Muscle of arm (tissue), 12 donors: Measurements from ENCODE around the gene NXPH3. TPM values are rescaled to one million over a fixed set of nuclear protein-coding genes. Genes with fewer than 3 reads are reported as not detected.
"Not testable (repeated sequence)": the region's sequence is repeated elsewhere in the genome, so short reads cannot be mapped to it uniquely, and the experiment has no call there.

ENCODE experiments used
- DNase-seq: peaks from one replicate; pipeline ENCODE4 v3.0.0-alpha.2; 2013
- polyA plus RNA-seq, 12 donors: library from polyadenylated mRNA; unstranded; fragments of 120-200 nt; gene quantifications; one replicate each; pipeline ENCODE4 v1.2.1, GENCODE V29; 2013; ENCODE audit not compliant: insufficient read length in 12 of 12

Gene NXPH3
- polyA plus RNA-seq, 12 donors = 1.1 to 1.9 (median 1.3) TPM; not detected in 2

- no peak for DNase-seq
These were observed 23.5 kb upstream of the NXPH3 start for GRCh38 chr17:49552070-49552751.

DNA sequence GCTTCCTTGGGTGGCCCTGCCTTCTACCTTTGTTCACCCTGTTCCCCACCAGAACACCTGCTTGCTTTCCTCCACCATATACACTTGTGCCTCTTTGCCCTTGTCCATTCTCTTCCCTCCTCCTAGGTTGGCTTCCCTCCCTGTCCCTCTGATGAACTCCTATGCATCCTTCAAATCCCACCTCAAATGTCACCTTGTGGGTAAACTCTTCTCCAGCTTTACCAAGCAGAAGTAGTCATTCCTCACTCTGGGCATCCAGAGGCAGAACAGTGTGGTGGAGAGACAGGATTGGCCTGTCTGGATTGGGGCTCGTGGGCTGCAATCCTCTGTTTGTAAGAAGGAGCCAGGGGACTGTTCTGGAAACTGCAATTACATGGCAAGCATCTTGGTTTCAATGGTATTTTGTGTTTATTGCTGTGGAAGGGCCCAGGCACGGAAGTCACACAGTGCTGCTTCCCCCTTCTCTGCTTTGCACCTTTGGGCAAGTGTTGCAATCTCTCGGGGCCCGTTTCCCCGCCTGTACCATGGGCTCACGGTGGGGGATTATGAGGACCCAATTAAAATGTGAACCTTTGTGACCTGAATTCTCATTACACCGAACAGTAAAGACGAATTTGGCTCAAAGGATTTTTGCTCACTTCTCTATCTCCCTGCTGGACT is 21.9 kb upstream of the NXPH3 start:
- DNase-seq = no peak

DNA sequence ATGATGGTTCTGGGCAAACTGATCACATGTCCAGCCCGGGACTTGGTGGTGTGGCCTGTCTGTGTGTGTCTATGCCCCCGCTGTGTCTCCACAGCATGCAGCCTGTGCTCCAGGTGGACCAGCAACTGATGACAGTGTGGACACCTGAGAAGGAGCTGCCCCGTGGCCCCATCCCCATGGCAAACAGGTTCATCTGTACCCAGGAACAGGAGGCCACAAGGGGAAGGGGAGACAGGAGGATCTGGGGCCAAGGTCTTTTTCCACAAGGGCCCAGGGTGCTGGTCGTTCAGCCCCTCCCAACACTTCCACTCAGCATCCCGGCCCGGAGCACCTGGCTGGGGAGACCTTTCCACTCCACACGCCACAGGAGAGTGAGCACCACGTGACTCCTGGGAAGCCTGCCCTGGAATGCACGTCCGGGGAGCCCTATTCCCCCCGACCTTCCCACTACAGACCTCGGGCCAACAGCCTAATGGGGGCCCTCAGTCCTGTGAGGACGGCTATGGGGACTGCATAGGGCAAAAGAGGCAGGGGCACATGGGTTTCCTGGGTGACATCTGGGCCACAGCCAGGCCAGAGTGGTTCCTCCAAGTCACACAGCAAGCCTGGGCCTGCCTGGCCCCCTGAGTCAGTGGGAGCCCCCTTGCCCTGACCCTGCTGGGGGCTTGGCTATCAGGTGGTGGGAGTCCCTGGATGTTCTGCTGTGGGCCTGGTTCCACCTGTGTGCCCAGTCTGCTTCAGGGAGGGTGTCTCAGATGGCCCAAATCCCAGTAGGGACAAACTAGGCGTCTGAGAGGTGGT is 20.8 kb upstream of the NXPH3 start:
- DNase-seq = no peak

- no peak for DNase-seq
These were observed 20.0 kb upstream of the NXPH3 start for GRCh38 chr17:49555495-49556222.

DNA sequence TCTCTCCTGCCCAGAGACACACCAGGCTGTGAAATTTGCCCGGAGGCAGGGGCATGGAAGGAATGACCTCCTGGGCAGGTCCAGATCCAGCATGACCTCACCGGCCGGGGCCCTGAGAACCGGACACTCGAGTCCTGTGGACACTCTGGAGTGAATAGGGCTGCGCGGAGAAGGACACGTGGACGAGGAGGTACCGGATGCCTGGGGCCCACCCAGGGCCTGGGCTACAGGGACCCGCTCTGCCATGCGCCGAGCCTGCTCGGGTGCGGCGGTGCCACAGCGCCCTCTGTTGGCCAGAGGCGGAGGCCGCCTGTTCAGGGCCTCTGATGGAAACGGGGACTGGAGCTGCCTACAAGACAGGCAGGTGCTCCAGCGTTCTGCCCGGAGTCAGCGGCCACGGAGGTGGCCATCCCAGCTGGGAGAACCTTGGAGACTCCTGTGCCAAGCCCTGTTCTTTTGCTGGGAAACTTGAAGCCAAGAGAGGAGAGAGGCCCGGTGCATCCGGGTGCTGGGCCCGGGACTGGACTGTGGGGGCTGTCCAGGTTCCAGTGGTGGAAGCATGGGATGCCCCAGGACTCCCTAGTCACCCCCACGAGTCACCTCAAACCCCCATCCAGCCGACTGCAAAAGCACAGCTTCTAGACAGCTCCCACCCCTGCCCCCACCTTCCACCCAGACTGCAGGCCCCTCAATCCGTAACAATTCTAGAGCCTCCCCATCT is 19.3 kb upstream of the NXPH3 start:
- peak; percentile 81 for DNase-seq

- no peak for DNase-seq
These were observed 18.2 kb upstream of the NXPH3 start for GRCh38 chr17:49557312-49558024.

DNA sequence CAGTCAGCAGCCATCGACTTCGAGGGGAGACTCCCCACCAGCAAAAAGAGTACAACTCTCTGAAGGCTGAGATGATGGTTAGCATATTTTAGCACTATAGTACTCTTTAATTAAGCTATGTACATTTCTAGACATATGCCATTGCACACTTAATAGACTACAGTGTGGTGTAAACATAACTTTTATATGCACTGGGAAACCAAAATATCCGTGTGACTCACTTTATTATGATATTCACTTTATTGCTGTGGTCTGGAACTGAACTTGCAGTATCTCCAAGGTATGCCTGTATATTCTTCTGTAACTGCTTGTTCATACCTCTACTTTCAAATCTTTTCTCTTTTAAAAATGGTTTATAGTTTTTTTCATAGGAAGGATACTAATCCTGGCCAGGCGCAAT is 11.0 kb upstream of the NXPH3 start:
- DNase-seq = no peak

GRCh38 chr17:49565948-49566491 is 9.7 kb upstream of the NXPH3 start:
- DNase-seq = no peak

- no peak for DNase-seq
These were observed 9.0 kb upstream of the NXPH3 start for GRCh38 chr17:49566668-49567071.

GRCh38 chr17:49567104-49567521 is 8.6 kb upstream of the NXPH3 start:
- DNase-seq = no peak

DNA sequence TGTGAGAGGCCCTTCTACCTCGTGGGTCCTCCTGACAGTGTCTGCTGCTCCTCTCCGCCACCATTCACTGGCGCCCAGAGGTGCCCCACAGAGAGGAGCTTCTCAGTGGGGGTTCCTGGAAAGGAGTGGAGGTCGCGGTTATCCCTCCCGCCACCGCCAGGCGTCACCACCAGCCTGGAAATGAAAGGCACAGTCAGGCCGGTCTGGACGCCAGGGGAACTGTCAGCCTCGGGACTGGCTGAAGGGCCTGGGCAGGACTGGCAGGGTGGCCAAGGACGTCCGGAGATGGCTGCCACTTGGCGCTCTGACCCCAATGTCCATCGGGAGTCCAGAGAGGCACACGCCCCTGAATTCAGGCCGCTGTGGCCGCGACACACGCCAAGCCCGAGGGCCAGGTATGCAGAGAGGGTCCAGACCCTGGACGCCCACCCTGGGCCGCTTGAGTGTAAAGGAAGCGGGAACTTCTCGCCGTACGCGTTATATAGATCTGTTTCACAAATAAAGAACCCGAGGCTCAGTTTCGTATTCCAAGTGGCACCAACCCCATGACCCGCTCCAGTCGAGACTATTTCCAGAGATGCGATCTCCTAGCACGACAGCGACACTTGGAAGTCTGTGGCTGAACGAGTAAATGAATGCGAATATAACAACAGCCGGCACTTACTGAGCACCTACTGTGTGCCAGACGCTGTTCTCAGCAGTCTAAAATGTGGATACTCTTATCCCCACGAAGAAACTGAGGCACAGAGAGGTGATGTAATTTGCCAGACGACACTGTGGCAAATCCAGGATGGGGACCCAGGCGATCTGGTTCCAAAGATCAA is 7.6 kb upstream of the NXPH3 start:
- peak; percentile 80 for DNase-seq

GRCh38 chr17:49568695-49569047 is 7.0 kb upstream of the NXPH3 start:
- not testable (repeated sequence) for DNase-seq

DNA sequence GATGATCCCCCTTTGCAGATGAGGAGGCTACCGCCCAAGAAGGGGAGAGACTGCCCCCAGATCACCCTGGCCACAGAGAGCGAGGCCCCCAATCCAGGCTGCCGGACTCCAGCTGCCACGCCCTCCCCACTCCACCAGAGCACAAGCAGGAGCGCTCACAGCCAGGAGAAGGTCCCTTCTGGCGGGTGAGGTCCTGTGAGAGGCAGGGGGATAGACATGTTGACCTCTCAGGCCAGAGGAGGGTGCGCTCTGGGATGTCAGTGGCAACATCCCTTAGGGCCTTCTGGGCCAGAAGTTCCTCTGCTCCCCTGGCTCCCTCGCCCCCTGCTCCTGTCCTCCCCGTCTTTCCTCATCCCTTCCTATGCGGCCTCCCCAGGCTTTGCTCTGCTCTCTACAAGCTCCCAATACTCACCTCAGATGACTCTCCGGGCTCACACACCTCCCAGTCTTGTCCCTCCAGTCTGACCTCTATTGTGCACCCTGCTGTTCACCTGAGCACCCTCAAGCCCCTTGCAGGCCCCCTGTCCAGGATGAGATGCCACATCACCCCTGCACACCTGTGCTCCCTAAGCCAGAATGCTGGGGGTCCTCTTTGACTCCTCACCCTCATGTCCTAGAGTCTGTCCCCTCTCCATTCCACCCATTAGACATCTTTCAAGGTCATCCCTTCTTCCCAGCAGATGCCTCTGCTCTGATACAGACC is 5.0 kb upstream of the NXPH3 start:
- DNase-seq = no peak

GRCh38 chr17:49571283-49571682 is 4.4 kb upstream of the NXPH3 start:
- DNase-seq = no peak

- DNase-seq = no peak
These were observed 3.9 kb upstream of the NXPH3 start for GRCh38 chr17:49571764-49572163.

GRCh38 chr17:49572226-49572625 is 3.4 kb upstream of the NXPH3 start:
- no peak for DNase-seq

DNA sequence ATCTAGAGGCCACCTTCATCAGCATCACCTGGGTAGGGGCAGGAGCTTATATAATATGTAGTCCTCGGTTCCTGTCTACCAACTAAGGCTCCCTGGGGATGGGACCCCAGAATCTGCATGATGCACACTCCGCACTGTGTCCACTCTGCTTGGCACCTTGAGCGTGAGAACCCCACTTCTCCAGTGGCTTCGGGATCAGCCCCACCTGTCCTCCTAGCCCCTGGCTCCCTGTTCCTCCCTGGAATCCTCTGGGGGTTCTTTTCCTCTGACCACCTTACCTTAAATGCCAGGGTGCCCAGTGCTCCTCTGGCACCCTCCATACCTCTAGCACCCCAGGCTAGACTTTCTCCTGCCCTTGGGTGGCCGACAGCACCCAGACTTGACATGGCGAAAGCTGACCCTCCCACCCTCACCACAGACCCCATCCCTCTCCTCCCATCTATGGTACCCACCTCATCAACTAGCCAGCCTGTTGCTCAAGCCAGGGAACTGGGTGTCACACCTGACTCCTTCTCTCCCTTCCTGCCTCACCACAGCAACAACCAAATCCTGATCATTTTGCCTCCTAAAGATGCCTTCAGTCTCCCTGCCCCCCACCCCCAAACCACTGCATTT is 2.8 kb upstream of the NXPH3 start:
- no peak for DNase-seq

DNA sequence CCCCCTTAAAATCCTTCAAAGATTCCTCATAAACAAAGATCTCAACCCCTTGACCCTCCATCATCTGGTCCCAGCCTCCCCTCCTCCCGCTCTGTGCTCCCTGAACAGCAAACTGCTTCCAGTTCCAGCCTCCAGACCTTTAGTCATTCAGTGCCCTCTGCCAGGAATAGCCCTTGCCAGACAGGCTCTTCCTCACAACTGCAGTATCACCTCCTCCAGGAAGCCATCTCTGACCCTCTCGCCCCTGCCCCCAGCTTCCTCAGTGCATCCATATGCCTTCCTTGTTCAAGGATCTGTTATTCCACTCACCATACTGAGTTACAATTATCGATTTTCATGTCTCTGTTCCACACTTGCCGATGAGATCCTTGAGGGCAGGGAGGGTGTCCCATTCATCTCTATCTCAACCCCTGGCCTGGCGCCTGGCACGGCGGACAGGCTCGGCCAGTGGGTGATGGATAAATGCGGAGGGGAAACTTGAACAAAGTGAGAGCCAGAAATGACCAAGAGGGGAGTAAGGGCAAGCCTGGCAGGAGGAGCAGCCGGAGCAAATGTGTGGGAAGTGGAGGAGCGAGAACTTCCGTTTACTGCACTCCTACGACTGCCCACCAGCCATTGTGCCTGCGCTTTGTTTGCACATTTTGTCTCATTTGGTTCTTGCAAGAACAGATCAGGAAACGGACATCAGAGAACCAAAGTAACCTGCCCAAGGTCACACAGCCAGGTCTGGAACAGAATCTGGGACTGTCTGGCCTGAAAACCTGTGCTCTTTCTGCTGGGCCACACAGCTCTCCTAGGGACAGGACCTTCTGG is 2.0 kb upstream of the NXPH3 start:
- DNase-seq = no peak
